ENCODE results near the gene MYO7B.
A peak's percentile ranks its signal among the peaks of the same experiment; 100 is the strongest.

The MYO7B gene

GRCh38 chr2:127586136-127586535 is 50.7 kb downstream of the MYO7B start:
- 100% methylated on average over 2 of the region's 6 CpGs; no CpG with 5 or more reads in 1 of the 2 donors for WGBS, 2 donors (ENCODE audit: extremely low coverage in 2 of 2, insufficient read length in 2 of 2, insufficient replicate concordance in 1 of 2)
- Histone ChIP-seq H3K27me3 (ENCODE audit: control insufficient read depth in 3 of 3, insufficient read depth in 3 of 3, low read depth in 1 of 3, low read length in 3 of 3) (peaks cover 0 to 21% (median 0%) of the 10 kb centered on the region in 3 experiments), H2AK5ac (ENCODE audit: low read depth, low read length) (no peak overlapping the region), H2BK120ac (ENCODE audit: low read depth, low read length) (no peak overlapping the region), H4K91ac (ENCODE audit: low read depth, low read length, poor library complexity) (no peak overlapping the region), H3K36me3 (replicated peaks in 1 of 2; ENCODE audit: control insufficient read depth in 2 of 2, insufficient read depth in 2 of 2, low read length in 2 of 2) (no peaks in the 10 kb centered on the region), H2BK5ac (ENCODE audit: low read length) (no peak overlapping the region), H3K79me1 (ENCODE audit: low read depth, low read length) (no peaks in the 10 kb centered on the region), H2AFZ (ENCODE audit: low read length) (no peak overlapping the region), H3K14ac (ENCODE audit: low read length) (no peak overlapping the region), H2BK15ac (ENCODE audit: low read length) (peak overlapping the region; percentile 45), H3K4ac (ENCODE audit: low read length) (no peak overlapping the region), H2BK12ac (ENCODE audit: low read length) (no peak overlapping the region), H3K4me1 (ENCODE audit: control insufficient read depth in 2 of 2, insufficient read depth in 1 of 2, low read depth in 1 of 2, low read length in 2 of 2) (no peaks in the 10 kb centered on the region), H3K23ac (ENCODE audit: low read depth, low read length, poor library complexity) (no peak overlapping the region), H4K8ac (ENCODE audit: low read depth, low read length) (no peak overlapping the region), H3K4me3 (ENCODE audit: low read length in 2 of 2) (no peak overlapping the region), H3K18ac (ENCODE audit: low read length) (no peak overlapping the region), H3K9ac (ENCODE audit: low read depth, low read length, poor library complexity) (no peak overlapping the region), H3K9me3 (replicated peaks in 1 of 2; ENCODE audit: control insufficient read depth in 2 of 2, insufficient read depth in 1 of 2, low read depth in 1 of 2, low read length in 2 of 2) (no peaks in the 10 kb centered on the region), H3K27ac (replicated peaks; ENCODE audit: low read length) (no peak overlapping the region), H3K4me2 (ENCODE audit: insufficient read depth, low read length, poor library complexity, severe bottlenecking) (no peak overlapping the region)
- no peak for DNase-seq (ENCODE audit: low spot score)

GRCh38 chr2:127586746-127587295 is 51.3 kb downstream of the MYO7B start:
- Histone ChIP-seq H2BK12ac (ENCODE audit: low read length) (no peak overlapping the region), H3K27ac (replicated peaks; ENCODE audit: low read length) (no peak overlapping the region), H2AK5ac (ENCODE audit: low read depth, low read length) (no peak overlapping the region), H3K18ac (ENCODE audit: low read length) (peak overlapping the region; percentile 7), H3K4me3 (ENCODE audit: low read length in 2 of 2) (no peak overlapping the region), H3K36me3 (replicated peaks in 1 of 2; ENCODE audit: control insufficient read depth in 2 of 2, insufficient read depth in 2 of 2, low read length in 2 of 2) (no peaks in the 10 kb centered on the region), H3K23ac (ENCODE audit: low read depth, low read length, poor library complexity) (no peak overlapping the region), H3K14ac (ENCODE audit: low read length) (no peak overlapping the region), H4K91ac (ENCODE audit: low read depth, low read length, poor library complexity) (no peak overlapping the region), H4K8ac (ENCODE audit: low read depth, low read length) (no peak overlapping the region), H3K27me3 (ENCODE audit: control insufficient read depth in 3 of 3, insufficient read depth in 3 of 3, low read depth in 1 of 3, low read length in 3 of 3) (peaks cover 0 to 17% (median 0%) of the 10 kb centered on the region in 3 experiments), H3K4ac (ENCODE audit: low read length) (no peak overlapping the region), H2AFZ (ENCODE audit: low read length) (no peak overlapping the region), H2BK120ac (ENCODE audit: low read depth, low read length) (no peak overlapping the region), H3K4me2 (ENCODE audit: insufficient read depth, low read length, poor library complexity, severe bottlenecking) (no peak overlapping the region), H3K4me1 (ENCODE audit: control insufficient read depth in 2 of 2, insufficient read depth in 1 of 2, low read depth in 1 of 2, low read length in 2 of 2) (no peaks in the 10 kb centered on the region), H2BK5ac (ENCODE audit: low read length) (no peak overlapping the region), H3K79me1 (ENCODE audit: low read depth, low read length) (no peaks in the 10 kb centered on the region), H2BK15ac (ENCODE audit: low read length) (no peak overlapping the region), H3K9ac (ENCODE audit: low read depth, low read length, poor library complexity) (no peak overlapping the region), H3K9me3 (replicated peaks in 1 of 2; ENCODE audit: control insufficient read depth in 2 of 2, insufficient read depth in 1 of 2, low read depth in 1 of 2, low read length in 2 of 2) (no peaks in the 10 kb centered on the region)
- no peak for DNase-seq (ENCODE audit: low spot score)
- WGBS, 2 donors (ENCODE audit: extremely low coverage in 2 of 2, insufficient read length in 2 of 2, insufficient replicate concordance in 1 of 2) = no CpG with 5 or more reads among the region's 4 CpGs

DNA sequence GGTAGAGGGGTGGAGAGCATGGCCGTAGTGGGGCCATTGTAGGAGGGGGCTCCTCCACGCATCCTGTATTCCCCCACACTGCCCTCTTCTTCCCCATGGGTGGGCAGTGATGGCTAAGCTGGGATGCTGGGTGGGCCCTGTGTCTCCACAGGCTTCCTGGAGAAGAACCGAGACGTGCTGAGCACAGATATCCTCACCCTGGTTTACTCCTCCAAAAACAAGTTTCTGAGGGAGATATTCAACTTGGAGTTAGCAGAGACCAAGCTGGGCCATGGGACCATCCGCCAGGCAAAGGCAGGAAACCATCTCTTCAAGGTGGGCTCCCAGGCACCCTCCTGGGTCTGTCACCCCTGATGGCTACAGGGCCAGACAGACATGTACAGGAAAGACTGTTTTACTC is 52.8 kb downstream of the MYO7B start:
- H2BK12ac ChIP-seq (ENCODE audit: low read length) = no peak overlapping the region
- no peaks in the 10 kb centered on the region for H3K79me1 ChIP-seq (ENCODE audit: low read depth, low read length)
- H3K14ac ChIP-seq (ENCODE audit: low read length) = no peak overlapping the region
- no peak overlapping the region for H3K23ac ChIP-seq (ENCODE audit: low read depth, low read length, poor library complexity)
- H3K27ac ChIP-seq (replicated peaks; ENCODE audit: low read length) = no peak overlapping the region
- no peak overlapping the region for H2BK120ac ChIP-seq (ENCODE audit: low read depth, low read length)
- peak overlapping the region; percentile 48 for H3K18ac ChIP-seq (ENCODE audit: low read length)
- H2BK15ac ChIP-seq (ENCODE audit: low read length) = no peak overlapping the region
- H3K36me3 ChIP-seq (replicated peaks in 1 of 2; ENCODE audit: control insufficient read depth in 2 of 2, insufficient read depth in 2 of 2, low read length in 2 of 2) = no peaks in the 10 kb centered on the region
- no peaks in the 10 kb centered on the region for H3K4me1 ChIP-seq (ENCODE audit: control insufficient read depth in 2 of 2, insufficient read depth in 1 of 2, low read depth in 1 of 2, low read length in 2 of 2)
- H4K91ac ChIP-seq (ENCODE audit: low read depth, low read length, poor library complexity) = no peak overlapping the region
- no peak overlapping the region for H2AK5ac ChIP-seq (ENCODE audit: low read depth, low read length)
- no peak overlapping the region for H3K4me3 ChIP-seq (ENCODE audit: low read length in 2 of 2)
- H2BK5ac ChIP-seq (ENCODE audit: low read length) = no peak overlapping the region
- no peak overlapping the region for H4K8ac ChIP-seq (ENCODE audit: low read depth, low read length)
- H3K9me3 ChIP-seq (replicated peaks in 1 of 2; ENCODE audit: control insufficient read depth in 2 of 2, insufficient read depth in 1 of 2, low read depth in 1 of 2, low read length in 2 of 2) = no peaks in the 10 kb centered on the region
- peaks cover 0 to 11% (median 0%) of the 10 kb centered on the region in 3 experiments for H3K27me3 ChIP-seq (ENCODE audit: control insufficient read depth in 3 of 3, insufficient read depth in 3 of 3, low read depth in 1 of 3, low read length in 3 of 3)
- H3K9ac ChIP-seq (ENCODE audit: low read depth, low read length, poor library complexity) = no peak overlapping the region
- H3K4me2 ChIP-seq (ENCODE audit: insufficient read depth, low read length, poor library complexity, severe bottlenecking) = no peak overlapping the region
- no peak overlapping the region for H2AFZ ChIP-seq (ENCODE audit: low read length)
- no CpG with 5 or more reads among the region's 5 CpGs for WGBS, 2 donors (ENCODE audit: extremely low coverage in 2 of 2, insufficient read length in 2 of 2, insufficient replicate concordance in 1 of 2)
- H3K4ac ChIP-seq (ENCODE audit: low read length) = no peak overlapping the region
- DNase-seq (ENCODE audit: low spot score) = no peak

DNA sequence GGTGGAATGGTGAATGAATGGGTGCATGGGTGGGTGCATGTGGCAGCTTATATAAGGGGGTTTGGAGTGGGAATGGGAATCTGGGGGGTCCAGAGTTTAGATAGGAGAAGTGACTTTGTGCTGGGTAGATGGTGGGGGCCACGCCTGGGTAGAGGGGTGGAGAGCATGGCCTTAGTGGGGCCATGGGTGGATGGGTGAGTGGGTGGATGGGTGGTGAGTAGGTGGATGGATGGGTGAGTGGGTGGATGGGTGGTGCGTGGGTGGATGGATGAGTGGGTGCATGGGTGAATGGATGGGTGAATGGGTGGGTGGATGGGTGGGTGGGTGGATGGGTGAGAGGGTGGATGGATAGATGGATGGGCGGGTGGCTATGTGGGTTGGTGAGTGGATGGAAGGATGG is 53.9 kb downstream of the MYO7B start:
- no peak overlapping the region for H3K4ac ChIP-seq (ENCODE audit: low read length)
- H3K79me1 ChIP-seq (ENCODE audit: low read depth, low read length) = no peaks in the 10 kb centered on the region
- no peak for DNase-seq (ENCODE audit: low spot score)
- H3K27ac ChIP-seq (replicated peaks; ENCODE audit: low read length) = no peak overlapping the region
- H3K23ac ChIP-seq (ENCODE audit: low read depth, low read length, poor library complexity) = no peak overlapping the region
- no peak overlapping the region for H4K8ac ChIP-seq (ENCODE audit: low read depth, low read length)
- H3K36me3 ChIP-seq (replicated peaks in 1 of 2; ENCODE audit: control insufficient read depth in 2 of 2, insufficient read depth in 2 of 2, low read length in 2 of 2) = no peaks in the 10 kb centered on the region
- no peak overlapping the region for H2AK5ac ChIP-seq (ENCODE audit: low read depth, low read length)
- no peak overlapping the region for H2AFZ ChIP-seq (ENCODE audit: low read length)
- H3K4me1 ChIP-seq (ENCODE audit: control insufficient read depth in 2 of 2, insufficient read depth in 1 of 2, low read depth in 1 of 2, low read length in 2 of 2) = no peaks in the 10 kb centered on the region
- no CpG with 5 or more reads among the region's 3 CpGs for WGBS, 2 donors (ENCODE audit: extremely low coverage in 2 of 2, insufficient read length in 2 of 2, insufficient replicate concordance in 1 of 2)
- no peak overlapping the region for H2BK5ac ChIP-seq (ENCODE audit: low read length)
- peaks cover 0 to 4% (median 0%) of the 10 kb centered on the region in 3 experiments for H3K27me3 ChIP-seq (ENCODE audit: control insufficient read depth in 3 of 3, insufficient read depth in 3 of 3, low read depth in 1 of 3, low read length in 3 of 3)
- no peak overlapping the region for H3K4me3 ChIP-seq (ENCODE audit: low read length in 2 of 2)
- no peak overlapping the region for H2BK120ac ChIP-seq (ENCODE audit: low read depth, low read length)
- H3K4me2 ChIP-seq (ENCODE audit: insufficient read depth, low read length, poor library complexity, severe bottlenecking) = no peak overlapping the region
- no peak overlapping the region for H2BK12ac ChIP-seq (ENCODE audit: low read length)
- no peak overlapping the region for H4K91ac ChIP-seq (ENCODE audit: low read depth, low read length, poor library complexity)
- no peak overlapping the region for H3K18ac ChIP-seq (ENCODE audit: low read length)
- no peaks in the 10 kb centered on the region for H3K9me3 ChIP-seq (replicated peaks in 1 of 2; ENCODE audit: control insufficient read depth in 2 of 2, insufficient read depth in 1 of 2, low read depth in 1 of 2, low read length in 2 of 2)
- H3K14ac ChIP-seq (ENCODE audit: low read length) = no peak overlapping the region
- no peak overlapping the region for H3K9ac ChIP-seq (ENCODE audit: low read depth, low read length, poor library complexity)
- H2BK15ac ChIP-seq (ENCODE audit: low read length) = no peak overlapping the region
